GM12878 (cell line): ENCODE results near the gene OR52K2.

ENCODE experiments used
- EGR1 ChIP-seq, 2 experiments: IDR thresholded peaks; 1 replicate in 1 of 2; 2 replicates in 1 of 2; pipeline ENCODE4 v1.6.1; 2011 to 2012; ENCODE audit warnings: low read depth in 2 of 2, low read length in 2 of 2, borderline replicate concordance in 1 of 2, mild to moderate bottlenecking in 1 of 2, moderate library complexity in 1 of 2
- RCOR1 ChIP-seq: conservative IDR thresholded peaks from 2 replicates; pipeline ENCODE4 v1.6.1; 2012; ENCODE audit warnings: low read depth, low read length, improper control_type of control experiment
- TAF1 ChIP-seq: IDR thresholded peaks from 2 replicates; pipeline ENCODE4 v1.6.1; 2011; ENCODE audit warnings: mild to moderate bottlenecking, low read depth, low read length, borderline replicate concordance

DNA sequence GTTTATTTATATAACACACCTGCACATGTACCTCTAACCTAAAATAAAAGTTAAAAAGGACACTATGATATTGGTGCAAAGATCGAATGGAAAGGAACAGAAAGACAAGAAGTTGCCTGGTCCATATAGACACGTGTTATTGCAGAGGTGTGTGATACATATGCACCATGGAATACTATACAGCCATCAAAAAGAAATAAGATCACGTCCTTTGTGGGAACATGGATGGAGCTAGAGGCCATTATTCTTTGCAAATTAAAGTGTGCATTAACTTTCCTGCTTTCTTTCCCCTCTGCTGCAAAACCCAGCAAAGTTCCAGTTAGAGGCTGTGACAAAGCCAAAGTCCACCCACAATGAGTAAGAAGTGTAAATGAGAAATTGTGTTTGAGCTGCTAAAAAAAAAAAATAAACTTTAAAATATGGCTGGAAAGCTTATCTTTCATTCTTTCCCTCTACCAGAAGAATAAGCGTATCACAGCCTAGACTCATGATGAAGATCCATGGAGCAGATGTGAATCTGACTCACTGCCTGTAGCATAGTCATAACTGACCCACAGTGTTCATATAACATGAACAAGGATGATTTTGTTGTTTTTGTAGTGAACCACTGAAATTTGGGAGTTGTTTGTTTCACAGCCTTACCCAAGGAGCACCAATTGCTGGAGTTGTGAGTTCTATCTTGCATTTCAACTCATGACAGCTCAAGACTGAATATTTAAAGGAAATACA, 42.9 kb downstream of the OR52K2 start:
- no peak for TF ChIP-seq EGR1 (IDR thresholded peaks at IDR 0.05; ENCODE audit: borderline replicate concordance in 1 of 2, low read depth in 2 of 2, low read length in 2 of 2)
- TF ChIP-seq TAF1 = no peak
- TF ChIP-seq RCOR1 = no peak
